MM.1S (cell line): ENCODE results near the gene XK.

ENCODE experiments used
- DNase-seq: peaks from one replicate; pipeline ENCODE4 v3.0.0-alpha.2; 2015
- H2AFZ ChIP-seq: fragments of 300-600 bp; sonication (generic); 2 replicates; pipeline ENCODE4 v1.6.0; 2016; ENCODE audit warnings: antibody characterized with exemption, low read length
- H3F3A ChIP-seq: fragments of 300-600 bp; sonication (generic); 2 replicates; pipeline ENCODE4 v1.6.1; 2016; ENCODE audit warnings: mild to moderate bottlenecking, antibody characterized with exemption, low read length, moderate library complexity, mixed read lengths; ENCODE audit not compliant: insufficient read depth
- H3K27ac ChIP-seq: fragments of 300-600 bp; sonication (generic); 2 replicates; pipeline ENCODE4 v1.5.1; 2016; ENCODE audit warnings: mild to moderate bottlenecking, low read length
- H3K27me3 ChIP-seq: fragments of 300-600 bp; sonication (generic); replicated peaks from 2 replicates; pipeline ENCODE4 v1.6.0; 2016; ENCODE audit warnings: low read length; ENCODE audit not compliant: insufficient read depth
- H3K36me3 ChIP-seq: fragments of 300-600 bp; sonication (generic); replicated peaks from 2 replicates; pipeline ENCODE4 v1.6.1; 2016; ENCODE audit warnings: mild to moderate bottlenecking, low read length, mixed read lengths; ENCODE audit not compliant: insufficient read depth
- H3K4me1 ChIP-seq: fragments of 300-600 bp; sonication (generic); 2 replicates; pipeline ENCODE4 v1.6.1; 2016; ENCODE audit warnings: low read length, mixed read lengths
- H3K4me2 ChIP-seq: fragments of 300-600 bp; sonication (generic); 2 replicates; pipeline ENCODE4 v1.6.0; 2016; ENCODE audit warnings: low read depth, low read length
- H3K4me3 ChIP-seq: fragments of 300-600 bp; sonication (generic); 2 replicates; pipeline ENCODE4 v1.5.1; 2016; ENCODE audit warnings: low read length, mixed read lengths
- H3K79me2 ChIP-seq: fragments of 300-600 bp; sonication (generic); 2 replicates; pipeline ENCODE4 v1.6.1; 2016; ENCODE audit warnings: mixed run types, low read length, mixed read lengths
- H3K9ac ChIP-seq: fragments of 300-600 bp; sonication (generic); 2 replicates; pipeline ENCODE4 v1.6.1; 2016; ENCODE audit warnings: low read length, mixed read lengths
- H3K9me2 ChIP-seq: fragments of 300-600 bp; sonication (generic); replicated peaks from 2 replicates; pipeline ENCODE4 v1.6.1; 2016; ENCODE audit warnings: mild to moderate bottlenecking, low read length, mixed read lengths; ENCODE audit not compliant: insufficient read depth
- H3K9me3 ChIP-seq: fragments of 300-600 bp; sonication (generic); replicated peaks from 2 replicates; pipeline ENCODE4 v1.6.1; 2016; ENCODE audit warnings: mild to moderate bottlenecking, low read length, mixed read lengths; ENCODE audit not compliant: insufficient read depth
- H4K20me1 ChIP-seq: fragments of 300-600 bp; sonication (generic); 2 replicates; pipeline ENCODE4 v1.6.1; 2016; ENCODE audit warnings: mild to moderate bottlenecking, low read length, moderate library complexity, mixed read lengths; ENCODE audit not compliant: insufficient read depth
- EZH2 ChIP-seq: fragments of 300-600 bp; sonication (generic); optimal IDR thresholded peaks from 2 replicates; pipeline ENCODE3; 2017; ENCODE audit warnings: low read depth, mild to moderate bottlenecking, antibody characterized with exemption, low read length, mixed read lengths
- EZH2phosphoT487 ChIP-seq: fragments of 300-600 bp; sonication (generic); IDR thresholded peaks from 2 replicates; pipeline ENCODE4 v1.6.1; 2018; ENCODE audit warnings: antibody characterized with exemption, low read length
- TF ChIP-seq, protein P1 (sequence below): fragments of 300-600 bp; sonication (generic); IDR thresholded peaks from 2 replicates; pipeline ENCODE4 v1.5.1; 2016; ENCODE audit warnings: antibody characterized with exemption, low read length, mixed read lengths

XK gene

DNA sequence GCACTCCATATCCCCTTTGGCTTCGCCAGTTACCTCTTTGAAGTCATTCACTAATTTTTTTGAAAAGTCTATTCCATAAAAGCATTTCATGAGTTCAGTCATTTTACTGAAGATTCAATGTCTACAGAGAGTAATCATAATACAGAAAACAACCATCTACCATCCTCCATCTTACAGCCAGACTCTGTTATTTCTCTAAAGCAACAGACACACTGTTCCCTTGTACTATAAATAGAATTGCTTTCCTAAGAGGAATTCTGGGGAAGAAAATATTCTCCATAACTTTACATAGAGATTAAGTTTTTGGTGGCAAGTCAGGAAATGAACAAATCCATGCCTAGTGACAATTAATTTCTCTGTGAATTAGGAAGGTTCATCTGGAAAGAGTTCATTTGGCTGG is 37.0 kb downstream of the XK start:
- no peaks in the 10 kb centered on the region for H4K20me1 ChIP-seq
- H3K27me3 ChIP-seq = no peaks in the 10 kb centered on the region
- no peak overlapping the region for H2AFZ ChIP-seq
- TF ChIP-seq EZH2 (no peak), EZH2phosphoT487 (no peak)
- TF ChIP-seq, protein P1, sequence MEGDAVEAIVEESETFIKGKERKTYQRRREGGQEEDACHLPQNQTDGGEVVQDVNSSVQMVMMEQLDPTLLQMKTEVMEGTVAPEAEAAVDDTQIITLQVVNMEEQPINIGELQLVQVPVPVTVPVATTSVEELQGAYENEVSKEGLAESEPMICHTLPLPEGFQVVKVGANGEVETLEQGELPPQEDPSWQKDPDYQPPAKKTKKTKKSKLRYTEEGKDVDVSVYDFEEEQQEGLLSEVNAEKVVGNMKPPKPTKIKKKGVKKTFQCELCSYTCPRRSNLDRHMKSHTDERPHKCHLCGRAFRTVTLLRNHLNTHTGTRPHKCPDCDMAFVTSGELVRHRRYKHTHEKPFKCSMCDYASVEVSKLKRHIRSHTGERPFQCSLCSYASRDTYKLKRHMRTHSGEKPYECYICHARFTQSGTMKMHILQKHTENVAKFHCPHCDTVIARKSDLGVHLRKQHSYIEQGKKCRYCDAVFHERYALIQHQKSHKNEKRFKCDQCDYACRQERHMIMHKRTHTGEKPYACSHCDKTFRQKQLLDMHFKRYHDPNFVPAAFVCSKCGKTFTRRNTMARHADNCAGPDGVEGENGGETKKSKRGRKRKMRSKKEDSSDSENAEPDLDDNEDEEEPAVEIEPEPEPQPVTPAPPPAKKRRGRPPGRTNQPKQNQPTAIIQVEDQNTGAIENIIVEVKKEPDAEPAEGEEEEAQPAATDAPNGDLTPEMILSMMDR = no peak
- no peaks in the 10 kb centered on the region for H3K36me3 ChIP-seq
- no peaks in the 10 kb centered on the region for H3K4me1 ChIP-seq
- no peak overlapping the region for H3K27ac ChIP-seq
- H3K9me3 ChIP-seq = no peaks in the 10 kb centered on the region
- no peaks in the 10 kb centered on the region for H3F3A ChIP-seq
- H3K9ac ChIP-seq = no peak overlapping the region
- H3K4me2 ChIP-seq = no peak overlapping the region
- H3K9me2 ChIP-seq = no peaks in the 10 kb centered on the region
- no peak overlapping the region for H3K4me3 ChIP-seq
- no peak for DNase-seq
- H3K79me2 ChIP-seq = no peaks in the 10 kb centered on the region

DNA sequence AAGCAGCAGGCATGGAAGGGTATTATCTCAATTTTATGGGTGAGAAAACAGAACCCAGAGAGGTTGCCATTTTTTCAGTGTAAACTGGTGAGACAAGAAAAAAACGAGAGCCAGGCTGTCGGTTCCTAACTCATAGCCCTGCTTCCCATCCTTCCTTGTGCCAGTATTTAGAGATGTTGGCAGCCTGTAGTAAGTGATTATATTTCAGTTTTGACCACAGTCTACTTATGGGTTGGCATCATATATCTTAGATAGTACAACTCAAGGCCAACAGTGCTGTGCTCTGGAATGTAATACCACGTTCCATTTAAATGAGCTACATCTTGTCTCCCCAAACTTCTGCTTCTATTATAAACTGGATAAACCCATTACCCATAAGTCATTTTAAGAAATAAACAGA is 40.8 kb downstream of the XK start:
- H4K20me1 ChIP-seq = no peaks in the 10 kb centered on the region
- H3K4me2 ChIP-seq = no peak overlapping the region
- no peaks in the 10 kb centered on the region for H3K27me3 ChIP-seq
- H3K36me3 ChIP-seq = no peaks in the 10 kb centered on the region
- DNase-seq = no peak
- no peaks in the 10 kb centered on the region for H3F3A ChIP-seq
- H3K27ac ChIP-seq = no peak overlapping the region
- H3K79me2 ChIP-seq = no peaks in the 10 kb centered on the region
- no peaks in the 10 kb centered on the region for H3K9me3 ChIP-seq
- no peaks in the 10 kb centered on the region for H3K4me1 ChIP-seq
- H3K9ac ChIP-seq = no peak overlapping the region
- H3K9me2 ChIP-seq = no peaks in the 10 kb centered on the region
- no peak overlapping the region for H2AFZ ChIP-seq
- no peak for TF ChIP-seq EZH2
- TF ChIP-seq EZH2phosphoT487 = no peak
- TF ChIP-seq, protein P1 = no peak
- no peak overlapping the region for H3K4me3 ChIP-seq

DNA sequence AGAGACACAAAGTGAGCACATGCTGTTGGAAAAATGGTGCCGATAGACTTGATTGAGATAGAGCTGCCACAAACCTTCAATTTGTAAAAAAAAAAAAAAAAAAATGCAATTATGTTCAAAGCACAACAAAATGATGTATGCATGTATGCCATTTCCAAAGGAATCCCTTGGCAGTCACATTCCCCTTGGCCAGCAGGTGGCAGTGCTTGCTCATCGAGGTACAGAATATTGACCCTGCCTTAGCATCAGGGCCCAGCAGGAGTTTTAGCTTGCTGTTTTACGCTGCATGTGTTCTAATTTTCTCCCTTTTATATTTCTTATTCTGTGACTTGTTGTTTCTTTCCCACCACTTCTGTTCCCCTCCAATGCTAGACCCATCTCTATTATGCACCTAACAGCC is 59.8 kb downstream of the XK start:
- Histone ChIP-seq H3K79me2 (no peaks in the 10 kb centered on the region), H3F3A (no peaks in the 10 kb centered on the region), H3K9ac (no peak overlapping the region), H3K27ac (no peak overlapping the region), H3K36me3 (no peaks in the 10 kb centered on the region), H4K20me1 (no peaks in the 10 kb centered on the region), H3K9me3 (no peaks in the 10 kb centered on the region), H3K4me3 (no peak overlapping the region), H3K4me1 (peaks cover 18% of the 10 kb centered on the region), H3K27me3 (no peaks in the 10 kb centered on the region), H3K4me2 (no peak overlapping the region), H3K9me2 (no peaks in the 10 kb centered on the region), H2AFZ (no peak overlapping the region)
- peak; percentile 73 for DNase-seq
- TF ChIP-seq, protein P1 = peak; percentile 74
- no peak for TF ChIP-seq EZH2phosphoT487
